Regular cardiac myocyte (primary cell): ENCODE data around the gene OR6K2. TPM values are rescaled to one million over a fixed set of nuclear protein-coding genes. Genes with fewer than 3 reads are reported as not detected.

Experiments
- total RNA-seq: library from RNA; depleted of rRNA; stranded (reverse); fragments of >200 nt; gene quantifications from 2 replicates; pipeline ENCODE4 v1.2.3, GENCODE V29; 2014

Gene OR6K2, protein sequence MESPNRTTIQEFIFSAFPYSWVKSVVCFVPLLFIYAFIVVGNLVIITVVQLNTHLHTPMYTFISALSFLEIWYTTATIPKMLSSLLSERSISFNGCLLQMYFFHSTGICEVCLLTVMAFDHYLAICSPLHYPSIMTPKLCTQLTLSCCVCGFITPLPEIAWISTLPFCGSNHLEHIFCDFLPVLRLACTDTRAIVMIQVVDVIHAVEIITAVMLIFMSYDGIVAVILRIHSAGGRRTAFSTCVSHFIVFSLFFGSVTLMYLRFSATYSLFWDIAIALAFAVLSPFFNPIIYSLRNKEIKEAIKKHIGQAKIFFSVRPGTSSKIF
- total RNA-seq = not detected in 2 replicates

GRCh38 chr1:158700552-158700951, at the start of gene OR6K2:
Gene OR6K2, minus strand, starts transcription at chr1:158700652. Its CDS starts 0 bp downstream, at chr1:158700652.

GRCh38 chr1:158720620-158721019, 20.2 kb upstream of the OR6K2 start, which contains the start of gene OR6K3:
Gene OR6K3, minus strand, starts transcription at chr1:158720720. Its CDS starts 2,605 bp downstream, at chr1:158718115.

GRCh38 chr1:158686111-158687009, 14.1 kb downstream of the OR6K2 start, which contains the start of gene SPTA1:
Gene SPTA1, minus strand, starts transcription at chr1:158686715. Its CDS starts 198 bp downstream, at chr1:158686517.

Other genes starting within 250 kb of the OR6K2 start
- gene OR10K1, start 238.8 kb downstream of the OR6K2 start, total RNA-seq = not detected in 2 replicates
- not detected in 2 replicates for gene OR10R2, start 228.4 kb downstream of the OR6K2 start, total RNA-seq
- gene OR6Y1, start 146.2 kb downstream of the OR6K2 start, total RNA-seq = not detected in 2 replicates
- gene OR6P1, start 130.1 kb downstream of the OR6K2 start, total RNA-seq = not detected in 2 replicates
- not detected in 2 replicates for gene OR10X1, start 120.8 kb downstream of the OR6K2 start, total RNA-seq
- not detected in 2 replicates for gene OR10Z1, start 95.4 kb downstream of the OR6K2 start, total RNA-seq
- under 0.01 and 0.19 TPM in 2 replicates for gene SPTA1, start 13.9 kb downstream of the OR6K2 start, total RNA-seq
- not detected in 2 replicates for gene OR6K3, start 20.1 kb upstream of the OR6K2 start, total RNA-seq
- not detected in 2 replicates for gene OR6K6, start 54.1 kb upstream of the OR6K2 start, total RNA-seq
- gene OR6N1, start 71.5 kb upstream of the OR6K2 start, total RNA-seq = not detected in 2 replicates
- not detected in 2 replicates for gene OR6N2, start 80.6 kb upstream of the OR6K2 start, total RNA-seq
- not detected in 2 replicates for gene MNDA, start 130.7 kb upstream of the OR6K2 start, total RNA-seq
- gene PYHIN1, start 230.9 kb upstream of the OR6K2 start, total RNA-seq = not detected in 2 replicates